A549 treated with GW870086 at 1 μM for 4 hours (cell line): ENCODE measurements around the gene NCDN. TPM values are rescaled to one million over a fixed set of nuclear protein-coding genes. Genes with fewer than 3 reads are reported as not detected.

Source experiments
- total RNA-seq: library from RNA; stranded (reverse); fragments of 200-300 nt; extraction: Qiagen RNA extraction; gene quantifications from 5 replicates; pipeline ENCODE4 v1.2.3, GENCODE V29; 2022; ENCODE audit warnings: low read depth

Gene NCDN, protein sequence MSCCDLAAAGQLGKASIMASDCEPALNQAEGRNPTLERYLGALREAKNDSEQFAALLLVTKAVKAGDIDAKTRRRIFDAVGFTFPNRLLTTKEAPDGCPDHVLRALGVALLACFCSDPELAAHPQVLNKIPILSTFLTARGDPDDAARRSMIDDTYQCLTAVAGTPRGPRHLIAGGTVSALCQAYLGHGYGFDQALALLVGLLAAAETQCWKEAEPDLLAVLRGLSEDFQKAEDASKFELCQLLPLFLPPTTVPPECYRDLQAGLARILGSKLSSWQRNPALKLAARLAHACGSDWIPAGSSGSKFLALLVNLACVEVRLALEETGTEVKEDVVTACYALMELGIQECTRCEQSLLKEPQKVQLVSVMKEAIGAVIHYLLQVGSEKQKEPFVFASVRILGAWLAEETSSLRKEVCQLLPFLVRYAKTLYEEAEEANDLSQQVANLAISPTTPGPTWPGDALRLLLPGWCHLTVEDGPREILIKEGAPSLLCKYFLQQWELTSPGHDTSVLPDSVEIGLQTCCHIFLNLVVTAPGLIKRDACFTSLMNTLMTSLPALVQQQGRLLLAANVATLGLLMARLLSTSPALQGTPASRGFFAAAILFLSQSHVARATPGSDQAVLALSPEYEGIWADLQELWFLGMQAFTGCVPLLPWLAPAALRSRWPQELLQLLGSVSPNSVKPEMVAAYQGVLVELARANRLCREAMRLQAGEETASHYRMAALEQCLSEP
- 14.8 to 17.3 TPM (median 16.4 TPM) in 5 replicates for total RNA-seq

DNA sequence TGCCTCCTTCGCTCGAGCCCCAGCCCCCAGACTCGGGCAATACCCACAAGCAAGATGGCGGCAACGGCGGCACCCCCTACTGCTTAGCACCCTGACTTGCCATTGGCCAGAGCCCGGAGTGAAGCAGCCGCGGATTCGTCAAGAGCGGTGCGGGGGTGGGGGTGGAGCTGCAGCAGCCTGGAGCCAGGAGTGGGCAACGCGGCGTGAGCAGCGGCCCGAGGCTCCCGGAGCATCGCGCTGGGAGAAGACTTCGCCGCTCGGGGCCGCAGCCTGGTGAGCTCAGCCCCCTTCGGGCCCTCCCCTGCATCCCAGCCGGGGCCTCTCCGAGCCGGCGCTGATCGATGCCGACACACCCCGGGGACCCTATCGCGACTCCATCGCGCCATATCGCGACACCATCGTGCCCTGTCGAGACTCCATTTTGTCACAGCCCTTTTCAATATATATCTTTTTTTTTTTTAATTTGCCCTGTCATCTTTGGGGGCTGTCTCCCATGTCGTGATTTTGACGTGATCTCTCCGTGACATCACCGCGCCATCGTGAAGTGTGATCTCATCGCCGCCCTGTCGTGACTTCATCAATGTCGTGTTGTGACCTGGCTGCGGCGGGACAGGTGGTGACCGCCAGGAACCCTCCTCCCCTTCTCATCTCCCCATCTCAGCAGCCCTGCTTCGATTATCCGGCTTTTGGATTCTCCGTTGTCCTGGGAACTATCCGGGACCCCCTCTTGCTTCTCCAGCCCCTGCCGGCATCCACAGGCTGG is at the start of gene NCDN:
NCDN (plus strand) TSS at position 189 of the 763 bp plus-strand sequence; CDS start at position 581, 392 bp downstream.

GRCh38 chr1:35557118-35557610 is 435 bp upstream of the NCDN start, which contains the start of gene KIAA0319L:
TSS of gene KIAA0319L (minus strand) at chr1:35557403. CDS start at chr1:35554491, 2,912 bp downstream.

DNA sequence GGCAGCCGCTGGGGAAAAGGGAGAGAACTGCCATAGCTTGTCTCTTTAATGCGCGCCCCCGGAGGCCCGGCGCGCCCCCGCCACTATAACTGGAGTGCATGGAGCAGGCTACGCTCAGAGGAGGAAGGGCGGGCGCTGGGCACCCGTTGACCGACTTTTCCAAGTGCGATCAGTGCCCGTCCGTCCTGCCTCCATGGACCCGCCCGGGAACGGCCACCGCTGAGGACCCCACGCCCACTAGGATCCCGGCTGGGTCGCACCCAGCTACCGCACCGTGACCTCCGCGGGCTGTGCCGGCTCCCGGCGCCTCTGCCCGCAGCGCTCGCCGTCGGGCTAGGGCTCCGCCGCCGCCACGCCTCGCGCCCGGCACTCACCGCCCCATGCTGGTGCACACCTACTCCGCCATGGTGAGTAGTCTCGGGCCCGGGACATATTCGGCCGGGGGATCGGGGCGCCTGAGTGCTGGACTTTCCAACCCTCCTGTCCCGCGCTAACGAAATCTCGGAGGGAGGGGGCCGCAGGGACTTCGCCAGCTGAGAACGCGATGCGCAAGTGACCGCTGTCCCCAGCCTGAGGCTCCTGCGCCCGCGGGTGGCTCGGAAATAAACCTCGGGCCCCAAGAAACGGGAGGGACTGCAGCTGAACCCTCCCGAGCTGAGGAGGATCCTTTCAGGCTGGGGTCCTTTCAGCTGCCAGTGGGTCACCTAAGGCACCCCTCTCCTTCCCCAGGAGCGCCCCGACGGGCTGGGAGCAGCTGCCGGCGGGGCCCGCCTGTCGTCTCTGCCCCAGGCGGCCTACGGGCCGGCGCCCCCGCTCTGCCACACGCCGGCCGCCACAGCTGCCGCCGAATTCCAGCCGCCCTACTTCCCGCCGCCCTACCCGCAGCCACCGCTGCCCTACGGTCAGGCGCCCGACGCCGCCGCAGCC is 15.9 kb downstream of the NCDN start, which contains the start of gene TFAP2E:
TFAP2E (plus strand) TSS at position 117 of the 927 bp plus-strand sequence; CDS start at position 381, 264 bp downstream.

Other genes starting within 250 kb of the NCDN start
- gene KIAA0319L, start 396 bp upstream of the NCDN start, total RNA-seq, result 13.5 to 17.4 TPM (median 15.4 TPM) in 5 replicates
- 0.49 to 1.2 TPM (median 0.56 TPM) in 5 replicates for gene TFAP2E, start 15.5 kb downstream of the NCDN start, total RNA-seq
- gene PSMB2, start 83.7 kb downstream of the NCDN start, total RNA-seq, result 73.9 to 115 TPM (median 108 TPM) in 5 replicates
- 12.3 to 15.0 TPM (median 14.3 TPM) in 5 replicates for gene C1orf216, start 161.1 kb downstream of the NCDN start, total RNA-seq
- 8.5 to 12.8 TPM (median 9.6 TPM) in 5 replicates for gene CLSPN, start 212.2 kb downstream of the NCDN start, total RNA-seq